Skeletal muscle cell (primary cell): Measurements from ENCODE around the gene P4HA1.
"Not testable (repeated sequence)": the region's sequence is repeated elsewhere in the genome, so short reads cannot be mapped to it uniquely, and the experiment has no call there.

Source experiments
- DNase-seq: peaks from one replicate; pipeline ENCODE4 v3.0.0-alpha.2; 2010; ENCODE audit warnings: low read depth
- H3K4me3 ChIP-seq: 2 replicates; pipeline ENCODE4 v1.5.1; 2011; ENCODE audit warnings: low read depth, mild to moderate bottlenecking, control low read depth, low read length, moderate library complexity

P4HA1 gene

DNA sequence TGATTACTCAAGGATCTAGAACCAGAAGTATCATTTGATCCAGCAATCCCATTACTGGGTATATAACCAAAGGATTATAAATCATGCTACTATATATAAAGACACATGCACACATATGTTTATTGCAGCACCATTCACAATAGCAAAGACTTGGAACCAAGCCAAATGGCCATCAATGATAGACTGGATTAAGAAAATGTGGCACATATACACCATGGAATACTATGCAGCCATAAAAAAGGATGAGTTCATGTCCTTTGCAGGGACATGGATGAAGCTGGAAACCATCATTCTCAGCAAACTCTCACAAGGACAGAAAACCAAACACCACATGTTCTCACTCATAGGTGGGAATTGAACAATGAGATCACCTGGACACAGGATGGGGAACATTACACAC, 101.2 kb downstream of the P4HA1 start:
- not testable (repeated sequence) for DNase-seq, H3K4me3 ChIP-seq

DNA sequence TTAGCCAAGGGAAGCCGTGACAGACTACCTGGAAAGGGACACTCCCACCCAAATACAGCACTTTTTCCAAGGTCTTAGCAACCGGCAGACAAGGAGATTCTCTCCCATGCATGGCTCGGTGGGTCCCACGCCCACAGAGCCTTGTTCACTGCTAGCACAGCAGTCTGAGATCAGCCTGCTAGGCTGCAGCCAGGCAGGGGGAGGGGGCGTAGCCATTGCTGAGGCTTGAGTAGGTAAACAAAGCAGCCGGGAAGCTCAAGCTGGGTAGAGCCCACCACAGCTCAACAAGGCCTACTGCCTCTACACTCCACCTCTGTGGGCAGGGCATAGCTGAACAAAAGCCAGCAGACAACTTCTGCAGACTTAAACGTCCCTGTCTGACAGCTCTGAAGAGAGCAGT, 106.9 kb downstream of the P4HA1 start:
- not testable (repeated sequence) for H3K4me3 ChIP-seq, DNase-seq

DNA sequence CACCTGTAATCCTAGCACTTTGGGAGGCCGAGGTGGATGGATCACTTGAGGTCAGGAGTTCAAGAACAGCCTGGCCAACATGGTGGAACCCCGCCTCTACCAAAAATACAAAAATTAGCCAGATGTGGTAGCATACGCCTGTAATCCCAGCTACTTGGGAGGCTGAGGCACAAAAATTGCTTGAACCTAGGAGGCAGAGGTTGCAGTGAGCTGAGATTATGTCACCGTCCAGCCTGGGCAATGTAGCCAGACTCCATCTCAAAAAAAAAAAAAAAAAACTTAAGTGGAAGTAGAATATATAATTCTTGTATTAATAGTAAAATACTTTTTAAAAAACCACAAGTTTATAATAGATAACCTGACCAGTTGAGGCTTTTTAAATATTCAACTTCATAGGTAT, 112.0 kb downstream of the P4HA1 start:
- not testable (repeated sequence) for H3K4me3 ChIP-seq, DNase-seq

DNA sequence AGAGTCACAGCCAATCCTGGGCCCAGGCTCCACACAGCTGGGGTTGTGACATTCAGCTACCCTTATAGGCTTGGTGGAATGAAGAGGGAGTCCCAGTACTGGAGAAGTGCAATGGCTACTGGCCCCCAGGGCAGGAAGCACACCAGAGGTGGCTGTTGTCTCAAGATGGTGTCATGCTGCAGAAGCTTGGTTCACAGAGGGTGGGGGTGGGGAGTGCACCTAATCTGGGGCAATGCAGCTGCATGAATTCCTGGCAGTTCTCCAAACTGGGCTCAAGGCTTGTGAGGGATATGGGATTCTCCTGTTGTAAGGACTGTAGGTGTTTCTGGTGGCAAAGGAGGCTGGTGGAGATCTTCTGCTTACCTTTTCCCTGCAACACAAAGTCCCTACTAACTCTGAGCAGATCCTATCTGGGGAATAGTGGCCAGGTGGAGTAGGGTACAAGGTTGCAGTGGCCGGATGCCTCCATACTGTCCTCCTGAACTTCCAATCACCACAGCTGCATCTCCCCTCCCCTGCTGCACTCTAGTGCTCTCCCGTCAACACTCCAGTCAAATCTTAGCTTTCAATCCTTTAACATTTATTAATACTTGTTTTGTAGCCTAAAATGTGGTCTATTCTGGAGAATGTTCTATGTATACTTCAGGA, 114.7 kb downstream of the P4HA1 start:
- no peak for DNase-seq
- H3K4me3 ChIP-seq = no peak overlapping the region

DNA sequence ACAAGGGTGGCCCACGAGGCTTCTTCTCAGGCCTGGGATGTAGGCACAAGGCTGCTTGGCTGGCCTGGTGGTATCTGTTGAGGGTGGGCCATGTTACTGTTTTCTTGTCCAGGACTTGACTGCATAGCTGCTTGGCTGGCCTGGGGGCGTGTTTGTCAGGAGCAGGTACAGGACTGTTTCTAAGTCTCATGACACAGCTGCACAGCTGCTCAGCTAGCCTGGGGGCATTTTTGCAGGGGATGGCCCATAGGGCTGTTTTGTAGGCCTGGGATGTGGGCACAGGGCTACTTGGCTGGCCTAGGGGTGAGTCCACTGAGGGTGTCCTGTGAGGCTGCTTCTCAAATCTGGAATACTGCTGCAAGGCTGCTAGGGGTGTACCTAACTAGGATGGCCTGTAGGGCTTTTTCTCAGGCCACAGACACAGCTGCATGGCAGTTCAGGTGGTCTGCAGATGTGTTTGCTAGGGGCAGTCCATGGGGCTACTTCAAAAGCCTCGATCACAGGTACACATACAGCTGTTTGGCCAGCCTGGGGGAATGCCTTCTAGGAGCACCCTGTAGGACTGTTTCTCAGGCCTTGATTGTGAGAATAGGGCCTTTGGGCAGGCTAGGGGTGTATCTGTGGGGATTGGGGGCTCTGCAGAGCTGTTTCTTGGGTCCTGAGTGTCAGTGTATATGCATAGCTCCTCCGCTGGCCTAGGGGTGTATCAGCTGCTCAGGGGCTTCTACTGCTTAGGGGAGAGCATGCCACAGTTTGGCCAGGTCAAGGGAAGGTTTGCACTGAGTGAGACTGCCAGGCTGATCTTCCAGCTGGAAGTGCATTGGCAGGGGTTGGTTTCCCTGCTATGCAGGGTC, 115.4 kb downstream of the P4HA1 start:
- H3K4me3 ChIP-seq = no peak overlapping the region
- DNase-seq = no peak

DNA sequence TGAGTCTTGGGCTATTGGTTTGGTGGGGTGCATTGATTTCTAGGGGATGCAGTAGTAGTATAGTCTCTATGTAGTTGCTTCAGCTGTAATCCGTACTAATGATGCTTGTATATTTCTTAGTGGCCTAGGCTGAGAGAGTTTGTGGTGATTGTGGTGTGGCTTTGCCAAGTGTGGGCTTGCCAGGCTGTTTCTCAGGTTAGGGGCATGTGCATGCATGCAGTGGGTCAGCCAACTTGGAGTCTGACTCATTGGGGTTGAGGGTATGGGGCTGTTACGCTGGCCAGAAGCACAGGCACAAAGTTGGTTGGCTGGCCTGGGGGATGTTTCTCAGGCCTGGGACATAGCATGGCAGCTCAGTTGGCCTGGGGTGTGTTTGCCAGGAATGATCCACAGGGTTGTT, 116.3 kb downstream of the P4HA1 start:
- DNase-seq = no peak
- no peak overlapping the region for H3K4me3 ChIP-seq

DNA sequence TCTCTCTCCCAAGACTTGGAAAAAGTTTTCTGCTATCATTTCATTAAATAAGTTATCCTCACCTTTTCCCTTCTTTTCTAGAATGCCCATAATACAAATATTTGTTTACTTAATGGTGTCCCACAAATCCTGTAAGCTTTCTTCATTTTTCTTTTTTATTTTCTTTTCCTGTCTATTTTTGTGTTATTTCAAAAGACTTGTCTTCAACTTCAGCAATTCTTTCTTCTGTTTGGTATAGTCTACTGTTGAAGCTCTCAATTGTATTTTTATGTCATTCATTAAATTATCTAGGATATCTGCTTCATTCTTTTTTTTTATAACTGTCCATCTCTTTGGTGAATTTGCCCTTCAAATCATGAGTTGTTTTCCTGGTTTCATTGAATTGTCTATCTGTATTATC, 117.0 kb downstream of the P4HA1 start:
- no peak overlapping the region for H3K4me3 ChIP-seq
- no peak for DNase-seq

DNA sequence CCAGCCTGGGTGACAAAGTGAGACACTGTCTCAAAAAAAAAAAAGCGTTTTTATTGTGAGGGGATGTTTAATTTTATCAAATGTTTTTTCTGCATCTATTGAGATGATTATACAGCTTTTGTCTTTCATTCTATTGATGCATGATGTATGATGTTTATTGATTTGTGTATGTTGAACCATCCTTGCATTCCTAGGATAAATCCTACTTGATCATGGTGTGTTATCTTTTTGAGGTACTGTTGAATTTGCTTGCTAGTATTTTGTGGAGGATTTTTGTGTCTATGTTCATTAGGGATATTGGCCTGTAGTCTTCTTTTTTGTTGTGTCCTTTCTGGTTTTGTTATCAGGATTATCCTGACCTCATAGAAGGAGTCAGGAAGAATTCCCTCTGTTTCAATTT, 119.8 kb downstream of the P4HA1 start:
- H3K4me3 ChIP-seq = no peak overlapping the region

More for the DNA sequence above, 119.8 kb downstream of the P4HA1 start:
- no peak for DNase-seq
